ENCODE data around the gene NUCB2. TPM values are rescaled to one million over a fixed set of nuclear protein-coding genes. Genes with fewer than 3 reads are reported as not detected.

NUCB2 gene
- total RNA-seq, 2 donors from 2014 or later = 39.2 to 110 TPM

DNA sequence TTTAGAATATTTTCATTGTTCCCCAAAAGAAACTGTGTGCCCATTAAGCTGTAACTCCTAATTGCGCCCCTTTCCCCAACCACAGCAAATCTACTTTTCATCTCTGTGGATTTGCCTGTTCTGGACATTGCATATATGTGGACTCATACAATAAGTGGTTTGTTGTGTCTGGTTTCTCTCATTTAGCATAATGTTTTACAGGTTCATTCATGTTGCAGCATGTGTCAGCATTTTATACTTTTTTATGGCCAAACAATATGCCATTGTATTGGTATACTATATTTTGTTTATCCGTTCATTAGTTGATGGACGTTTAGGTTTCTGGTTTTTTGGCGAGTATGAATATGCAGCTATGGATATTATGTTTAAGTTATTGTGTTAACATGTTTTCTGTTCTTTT, 23.8 kb downstream of the NUCB2 start:
- no peaks in the 10 kb centered on the region for H3K27me3 ChIP-seq (replicated peaks; ENCODE audit: insufficient read depth)
- 80% methylated on average over 4 of the region's 4 CpGs for WGBS
- intact Hi-C loops (cut with DNase I) = no loop called here
- H3K36me3 ChIP-seq = peaks cover 0 to 3% of the 10 kb centered on the region in 2 donors
- no peaks in the 10 kb centered on the region for H3K4me1 ChIP-seq (replicated peaks)
- no peak for TF ChIP-seq POLR2A (IDR thresholded peaks at IDR 0.05)
- TF ChIP-seq POLR2AphosphoS5 (IDR thresholded peaks at IDR 0.05) = no peak
- TF ChIP-seq, protein P1, sequence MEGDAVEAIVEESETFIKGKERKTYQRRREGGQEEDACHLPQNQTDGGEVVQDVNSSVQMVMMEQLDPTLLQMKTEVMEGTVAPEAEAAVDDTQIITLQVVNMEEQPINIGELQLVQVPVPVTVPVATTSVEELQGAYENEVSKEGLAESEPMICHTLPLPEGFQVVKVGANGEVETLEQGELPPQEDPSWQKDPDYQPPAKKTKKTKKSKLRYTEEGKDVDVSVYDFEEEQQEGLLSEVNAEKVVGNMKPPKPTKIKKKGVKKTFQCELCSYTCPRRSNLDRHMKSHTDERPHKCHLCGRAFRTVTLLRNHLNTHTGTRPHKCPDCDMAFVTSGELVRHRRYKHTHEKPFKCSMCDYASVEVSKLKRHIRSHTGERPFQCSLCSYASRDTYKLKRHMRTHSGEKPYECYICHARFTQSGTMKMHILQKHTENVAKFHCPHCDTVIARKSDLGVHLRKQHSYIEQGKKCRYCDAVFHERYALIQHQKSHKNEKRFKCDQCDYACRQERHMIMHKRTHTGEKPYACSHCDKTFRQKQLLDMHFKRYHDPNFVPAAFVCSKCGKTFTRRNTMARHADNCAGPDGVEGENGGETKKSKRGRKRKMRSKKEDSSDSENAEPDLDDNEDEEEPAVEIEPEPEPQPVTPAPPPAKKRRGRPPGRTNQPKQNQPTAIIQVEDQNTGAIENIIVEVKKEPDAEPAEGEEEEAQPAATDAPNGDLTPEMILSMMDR (IDR thresholded peaks at IDR 0.05) = no peak
- H3K4me3 ChIP-seq = no peak overlapping the region
- DNase-seq (ENCODE audit: low spot score) = no peak
- H3K9me3 ChIP-seq = no peaks in the 10 kb centered on the region
- H3K27ac ChIP-seq = no peak overlapping the region

DNA sequence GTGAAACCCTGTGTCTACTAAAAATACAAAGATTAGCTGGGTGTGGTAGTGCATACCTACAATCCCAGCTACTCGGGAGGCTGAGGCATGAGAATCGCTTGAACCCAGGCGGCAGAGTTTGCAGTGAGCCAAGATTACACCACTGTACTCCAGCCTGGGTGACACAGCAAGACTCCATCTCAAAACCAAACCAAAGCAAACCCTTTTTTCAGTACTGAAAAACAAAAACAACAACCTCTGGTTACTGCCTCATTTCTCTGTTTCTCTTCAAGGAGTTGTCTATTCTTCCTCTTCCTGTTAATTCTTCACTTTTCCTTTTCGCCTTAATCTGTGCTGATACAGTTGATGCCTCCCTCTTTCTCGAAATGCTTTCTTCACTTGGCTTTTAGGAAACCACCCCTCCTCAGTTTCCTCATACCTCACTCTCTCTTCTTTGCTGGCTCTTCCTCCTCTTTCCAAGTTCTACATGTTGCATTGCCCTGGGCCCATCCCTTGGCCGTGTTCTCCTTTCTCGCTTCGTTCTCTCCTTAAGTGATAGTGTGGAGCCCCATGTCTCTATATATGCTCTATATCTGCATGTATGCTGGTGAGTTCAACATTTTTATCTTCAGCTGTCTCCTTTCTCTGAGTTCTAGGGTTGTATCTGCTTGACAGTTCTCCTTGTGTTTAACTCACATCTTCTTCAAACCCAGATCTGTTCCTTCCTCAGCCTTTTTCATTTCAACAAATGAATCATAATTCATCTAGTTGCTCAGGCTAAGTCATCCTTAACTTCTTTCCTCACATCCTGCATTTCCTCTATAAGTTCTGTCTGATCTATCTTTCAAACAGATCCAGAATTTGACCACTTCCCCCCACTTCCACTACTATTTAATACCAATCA, 37.1 kb downstream of the NUCB2 start:
- no peak for DNase-seq (ENCODE audit: low spot score)
- WGBS = 94% methylated on average over 8 of the region's 8 CpGs
- Histone ChIP-seq H3K27me3 (replicated peaks; ENCODE audit: insufficient read depth) (no peaks in the 10 kb centered on the region), H3K36me3 (no peaks in the 10 kb centered on the region), H3K9me3 (no peaks in the 10 kb centered on the region), H3K4me3 (no peak overlapping the region), H3K27ac (no peak overlapping the region), H3K4me1 (replicated peaks) (no peaks in the 10 kb centered on the region)
- intact Hi-C loops (cut with DNase I) = no loop called here
- TF ChIP-seq, protein P1 (IDR thresholded peaks at IDR 0.05) = no peak
- TF ChIP-seq POLR2AphosphoS5 (IDR thresholded peaks at IDR 0.05) (no peak), POLR2A (IDR thresholded peaks at IDR 0.05) (no peak)

- intact Hi-C loops (cut with DNase I) = no loop called here
- no peak for DNase-seq (ENCODE audit: low spot score)
- WGBS = 21% methylated on average over 1 of the region's 1 CpG
Observed at GRCh38 chr11:17314232-17314547, 37.7 kb downstream of the NUCB2 start.

GRCh38 chr11:17314904-17315426, 38.4 kb downstream of the NUCB2 start:
- no peaks in the 10 kb centered on the region for H3K36me3 ChIP-seq
- H3K4me3 ChIP-seq = no peak overlapping the region
- intact Hi-C loops (cut with DNase I) = no loop called here
- no peaks in the 10 kb centered on the region for H3K4me1 ChIP-seq (replicated peaks)
- H3K9me3 ChIP-seq = no peaks in the 10 kb centered on the region
- WGBS = 70% methylated on average over 1 of the region's 1 CpG
- TF ChIP-seq, protein P1 (IDR thresholded peaks at IDR 0.05) = no peak
- TF ChIP-seq POLR2AphosphoS5 (IDR thresholded peaks at IDR 0.05) = no peak
- TF ChIP-seq POLR2A (IDR thresholded peaks at IDR 0.05) = no peak
- no peak for DNase-seq (ENCODE audit: low spot score)
- no peak overlapping the region for H3K27ac ChIP-seq
- H3K27me3 ChIP-seq (replicated peaks; ENCODE audit: insufficient read depth) = no peaks in the 10 kb centered on the region

More at GRCh38 chr11:17314232-17314547, 37.7 kb downstream of the NUCB2 start:
- TF ChIP-seq, protein P1 (IDR thresholded peaks at IDR 0.05) = no peak
- TF ChIP-seq POLR2AphosphoS5 (IDR thresholded peaks at IDR 0.05) (no peak), POLR2A (IDR thresholded peaks at IDR 0.05) (no peak)
- Histone ChIP-seq H3K27me3 (replicated peaks; ENCODE audit: insufficient read depth) (no peaks in the 10 kb centered on the region), H3K4me1 (replicated peaks) (no peaks in the 10 kb centered on the region), H3K27ac (no peak overlapping the region), H3K36me3 (no peaks in the 10 kb centered on the region), H3K4me3 (no peak overlapping the region), H3K9me3 (no peaks in the 10 kb centered on the region)
